OCI-LY1 (cell line): Measurements from ENCODE around the gene TMPRSS3.

Source experiments
- H2AFZ ChIP-seq: fragments of 200-600 bp; sonication (generic), shearing (Covaris generic); 2 replicates; pipeline ENCODE4 v1.6.0; 2014; ENCODE audit warnings: antibody characterized with exemption, mild to moderate bottlenecking, low read length
- H3F3A ChIP-seq: fragments of 200-600 bp; sonication (generic), shearing (Covaris generic); 2 replicates; pipeline ENCODE4 v1.6.0; 2014; ENCODE audit warnings: mild to moderate bottlenecking, antibody characterized with exemption, low read length, moderate library complexity; ENCODE audit not compliant: insufficient read depth
- H3K27ac ChIP-seq: fragments of 200-600 bp; sonication (generic); 2 replicates; pipeline ENCODE4 v1.5.1; 2014; ENCODE audit warnings: low read length, mixed run types, mild to moderate bottlenecking, low read depth; ENCODE audit not compliant: poor library complexity, severe bottlenecking
- H3K27me3 ChIP-seq: fragments of 200-600 bp; sonication (generic); 2 replicates; pipeline ENCODE4 v1.6.0; 2014; ENCODE audit warnings: antibody characterized with exemption, mild to moderate bottlenecking, low read length, moderate library complexity; ENCODE audit not compliant: insufficient read depth
- H3K36me3 ChIP-seq: fragments of 200-600 bp; sonication (generic); 2 replicates; pipeline ENCODE4 v1.6.1; 2014; ENCODE audit warnings: mild to moderate bottlenecking, antibody characterized with exemption, low read length, moderate library complexity, mixed read lengths; ENCODE audit not compliant: insufficient read depth
- H3K4me1 ChIP-seq: fragments of 200-600 bp; sonication (generic); 2 replicates; pipeline ENCODE4 v1.5.1; 2014; ENCODE audit warnings: mild to moderate bottlenecking, low read length, moderate library complexity; ENCODE audit not compliant: insufficient read depth, severe bottlenecking
- H3K4me2 ChIP-seq: fragments of 200-600 bp; sonication (generic), shearing (Covaris generic); 2 replicates; pipeline ENCODE4 v1.6.1; 2014; ENCODE audit warnings: low read length
- H3K4me3 ChIP-seq: fragments of 200-600 bp; sonication (generic); 2 replicates; pipeline ENCODE4 v1.5.1; 2014; ENCODE audit warnings: low read length, low read depth, mild to moderate bottlenecking, mixed read lengths; ENCODE audit not compliant: poor library complexity, severe bottlenecking
- H3K79me2 ChIP-seq: fragments of 200-600 bp; shearing (Covaris generic); 2 replicates; pipeline ENCODE4 v1.6.1; 2016; ENCODE audit warnings: mixed run types, low read length, mixed read lengths; ENCODE audit not compliant: insufficient read depth
- H3K9ac ChIP-seq: fragments of 200-600 bp; sonication (generic), shearing (Covaris generic); 2 replicates; pipeline ENCODE4 v1.6.1; 2014; ENCODE audit warnings: mild to moderate bottlenecking, low read length, mixed read lengths
- H3K9me2 ChIP-seq: fragments of 200-600 bp; sonication (generic), shearing (Covaris generic); 2 replicates; pipeline ENCODE4 v1.6.1; 2014; ENCODE audit warnings: low read depth, mild to moderate bottlenecking, low read length, mixed read lengths
- H3K9me3 ChIP-seq: fragments of 200-600 bp; shearing (Covaris generic); 2 replicates; pipeline ENCODE4 v1.6.1; 2014; ENCODE audit warnings: low read length, mixed read lengths
- H4K20me1 ChIP-seq: fragments of 200-600 bp; sonication (generic), shearing (Covaris generic); 2 replicates; pipeline ENCODE4 v1.6.0; 2016; ENCODE audit warnings: mild to moderate bottlenecking, low read length; ENCODE audit not compliant: insufficient read depth
- EZH2 ChIP-seq: fragments of 200-600 bp; sonication (generic), shearing (Covaris generic); IDR thresholded peaks from 2 replicates; pipeline ENCODE4 v1.8.0; 2017; ENCODE audit warnings: borderline replicate concordance, mixed run types, mild to moderate bottlenecking, antibody characterized with exemption, low read length, moderate library complexity, mixed read lengths
- TF ChIP-seq, protein P1 (sequence below): fragments of 200-600 bp; sonication (generic), shearing (Covaris generic); IDR thresholded peaks from 2 replicates; pipeline ENCODE4 v1.5.1; 2017; ENCODE audit warnings: mild to moderate bottlenecking, antibody characterized with exemption, low read length, moderate library complexity, mixed read lengths

TMPRSS3 gene

GRCh38 chr21:42392731-42393442 lies 3.0 kb downstream of the TMPRSS3 start:
- Histone ChIP-seq H2AFZ (no peak overlapping the region), H3K4me3 (no peak overlapping the region), H3F3A (no peaks in the 10 kb centered on the region), H3K36me3 (no peaks in the 10 kb centered on the region), H4K20me1 (no peaks in the 10 kb centered on the region), H3K9me2 (no peaks in the 10 kb centered on the region), H3K9ac (no peak overlapping the region), H3K4me2 (no peak overlapping the region), H3K9me3 (no peaks in the 10 kb centered on the region), H3K27ac (no peak overlapping the region), H3K4me1 (peaks cover 8% of the 10 kb centered on the region), H3K79me2 (no peaks in the 10 kb centered on the region), H3K27me3 (peaks cover 15% of the 10 kb centered on the region)
- no peak for TF ChIP-seq EZH2
- TF ChIP-seq, protein P1, sequence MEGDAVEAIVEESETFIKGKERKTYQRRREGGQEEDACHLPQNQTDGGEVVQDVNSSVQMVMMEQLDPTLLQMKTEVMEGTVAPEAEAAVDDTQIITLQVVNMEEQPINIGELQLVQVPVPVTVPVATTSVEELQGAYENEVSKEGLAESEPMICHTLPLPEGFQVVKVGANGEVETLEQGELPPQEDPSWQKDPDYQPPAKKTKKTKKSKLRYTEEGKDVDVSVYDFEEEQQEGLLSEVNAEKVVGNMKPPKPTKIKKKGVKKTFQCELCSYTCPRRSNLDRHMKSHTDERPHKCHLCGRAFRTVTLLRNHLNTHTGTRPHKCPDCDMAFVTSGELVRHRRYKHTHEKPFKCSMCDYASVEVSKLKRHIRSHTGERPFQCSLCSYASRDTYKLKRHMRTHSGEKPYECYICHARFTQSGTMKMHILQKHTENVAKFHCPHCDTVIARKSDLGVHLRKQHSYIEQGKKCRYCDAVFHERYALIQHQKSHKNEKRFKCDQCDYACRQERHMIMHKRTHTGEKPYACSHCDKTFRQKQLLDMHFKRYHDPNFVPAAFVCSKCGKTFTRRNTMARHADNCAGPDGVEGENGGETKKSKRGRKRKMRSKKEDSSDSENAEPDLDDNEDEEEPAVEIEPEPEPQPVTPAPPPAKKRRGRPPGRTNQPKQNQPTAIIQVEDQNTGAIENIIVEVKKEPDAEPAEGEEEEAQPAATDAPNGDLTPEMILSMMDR: no peak

GRCh38 chr21:42391297-42391696 lies 4.6 kb downstream of the TMPRSS3 start:
- Histone ChIP-seq H3K4me1 (peaks cover 8% of the 10 kb centered on the region), H3K9ac (no peak overlapping the region), H3F3A (no peaks in the 10 kb centered on the region), H3K4me3 (no peak overlapping the region), H3K36me3 (no peaks in the 10 kb centered on the region), H3K27me3 (peaks cover 15% of the 10 kb centered on the region), H3K79me2 (no peaks in the 10 kb centered on the region), H3K9me2 (no peaks in the 10 kb centered on the region), H4K20me1 (no peaks in the 10 kb centered on the region), H2AFZ (no peak overlapping the region), H3K4me2 (no peak overlapping the region), H3K27ac (no peak overlapping the region), H3K9me3 (no peaks in the 10 kb centered on the region)
- no peak for TF ChIP-seq EZH2
- TF ChIP-seq, protein P1: no peak

DNA sequence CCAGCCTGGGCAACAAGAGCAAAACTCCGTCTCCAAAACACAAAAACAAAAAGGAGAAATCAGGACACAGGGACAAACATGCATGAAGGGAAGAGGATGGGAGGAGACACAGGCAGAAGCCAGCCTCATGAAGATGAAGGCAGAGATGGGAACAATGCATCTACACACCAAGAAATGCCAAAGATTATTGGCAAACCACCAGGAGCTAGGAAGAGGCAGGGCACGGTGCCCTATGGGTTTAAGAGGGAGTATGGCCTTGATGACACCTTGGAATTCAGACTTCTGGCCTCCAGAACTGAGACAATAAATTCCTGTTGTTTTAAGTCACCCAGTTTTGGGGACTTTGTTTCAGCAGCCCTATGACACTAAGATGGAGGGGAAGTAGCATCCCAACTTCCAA lies 5.2 kb downstream of the TMPRSS3 start:
- Histone ChIP-seq H3K79me2 (no peaks in the 10 kb centered on the region), H3K4me1 (peaks cover 8% of the 10 kb centered on the region), H3K36me3 (no peaks in the 10 kb centered on the region), H3K9me3 (no peaks in the 10 kb centered on the region), H2AFZ (no peak overlapping the region), H3K4me2 (no peak overlapping the region), H3K27ac (no peak overlapping the region), H3K27me3 (peaks cover 16% of the 10 kb centered on the region), H4K20me1 (no peaks in the 10 kb centered on the region), H3K4me3 (no peak overlapping the region), H3K9ac (no peak overlapping the region), H3K9me2 (no peaks in the 10 kb centered on the region), H3F3A (no peaks in the 10 kb centered on the region)
- TF ChIP-seq, protein P1: no peak
- no peak for TF ChIP-seq EZH2
